ENCODE measurements around the gene SRSF9.
A peak's percentile ranks its signal among the peaks of the same experiment; 100 is the strongest.
"Not testable (repeated sequence)": the region's sequence is repeated elsewhere in the genome, so short reads cannot be mapped to it uniquely, and the experiment has no call there.

SRSF9 gene, protein sequence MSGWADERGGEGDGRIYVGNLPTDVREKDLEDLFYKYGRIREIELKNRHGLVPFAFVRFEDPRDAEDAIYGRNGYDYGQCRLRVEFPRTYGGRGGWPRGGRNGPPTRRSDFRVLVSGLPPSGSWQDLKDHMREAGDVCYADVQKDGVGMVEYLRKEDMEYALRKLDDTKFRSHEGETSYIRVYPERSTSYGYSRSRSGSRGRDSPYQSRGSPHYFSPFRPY

DNA sequence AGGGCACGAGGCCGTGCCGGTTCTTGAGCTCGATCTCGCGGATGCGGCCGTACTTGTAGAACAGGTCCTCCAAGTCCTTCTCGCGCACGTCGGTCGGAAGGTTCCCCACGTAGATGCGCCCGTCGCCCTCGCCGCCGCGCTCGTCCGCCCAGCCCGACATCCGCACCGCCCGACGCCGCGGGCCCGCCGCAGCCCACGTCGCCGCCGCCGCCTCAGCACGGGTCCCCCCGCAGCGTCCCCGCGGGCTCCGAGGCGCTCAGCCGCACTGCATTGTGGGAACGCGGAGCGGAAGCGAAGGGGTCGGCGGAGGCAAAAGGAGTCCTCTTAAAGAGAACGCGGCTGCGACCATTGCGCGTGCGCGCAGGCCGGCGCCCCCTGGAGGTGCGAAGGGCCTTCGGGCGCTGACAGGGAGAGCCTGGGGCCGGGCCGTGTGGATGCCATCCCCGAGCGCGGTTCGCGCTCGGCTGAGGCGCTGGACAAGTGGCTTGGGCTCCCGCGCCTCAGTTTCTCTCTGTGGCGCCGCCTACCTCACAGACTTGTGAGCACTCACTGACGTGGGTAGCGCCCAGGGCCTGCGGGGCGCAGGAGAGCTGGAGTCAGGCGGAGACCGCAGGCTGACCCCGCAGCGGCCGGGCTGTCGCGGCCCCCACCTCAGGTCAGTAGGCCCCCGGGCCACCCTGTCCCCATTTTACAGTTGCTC, at the start of gene SRSF9:
Gene SRSF9 (minus strand): TSS at position 299 of the 700 bp plus-strand sequence. CDS start 139 bp downstream, at position 160.
- DNase-seq (ENCODE audit: low read depth in 2 of 2, low spot score in 1 of 2), result peak; percentile 91 to 95

DNA sequence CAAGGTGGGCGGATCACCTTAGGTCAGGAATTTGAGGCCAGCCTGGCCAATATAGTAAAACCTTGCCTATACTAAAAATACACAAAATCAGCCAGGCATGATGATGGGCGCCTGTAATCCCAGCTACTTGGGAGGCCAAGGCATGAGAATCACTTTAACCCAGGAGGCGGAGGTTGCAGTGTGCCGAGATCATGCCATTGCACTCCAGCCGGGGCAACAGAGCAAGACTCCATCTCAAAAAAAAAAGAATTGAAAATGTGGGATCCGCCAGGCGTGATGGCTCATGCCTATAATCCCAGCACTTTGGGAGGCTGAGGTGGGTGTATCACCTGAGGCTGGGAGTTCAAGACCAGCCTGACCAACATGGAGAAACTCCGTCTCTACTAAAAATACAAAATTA, 49.8 kb upstream of the SRSF9 start:
- not testable (repeated sequence) for DNase-seq (ENCODE audit: low read depth in 2 of 2, low spot score in 1 of 2)

DNA sequence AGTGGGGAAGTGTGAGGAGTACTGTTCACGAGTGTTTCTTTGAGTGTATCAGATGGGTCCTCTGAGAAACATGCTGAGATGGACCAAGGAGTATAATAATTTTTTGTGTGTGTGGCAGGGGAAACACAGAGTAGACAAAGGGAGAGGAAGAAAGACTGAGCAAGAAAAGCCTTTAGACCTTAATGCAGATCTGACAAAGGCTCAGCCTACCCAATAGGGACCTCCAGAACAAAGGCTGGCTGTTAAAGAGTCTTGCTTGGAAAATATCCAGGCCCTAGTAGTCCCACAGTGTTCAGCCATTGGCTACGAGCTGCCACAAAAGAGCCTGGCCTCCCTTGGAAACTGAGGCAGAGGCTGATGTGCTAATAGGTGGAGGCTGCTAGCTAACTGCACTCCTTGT, 45.9 kb upstream of the SRSF9 start:
- DNase-seq (ENCODE audit: low read depth in 2 of 2, low spot score in 1 of 2), result no peak

DNA sequence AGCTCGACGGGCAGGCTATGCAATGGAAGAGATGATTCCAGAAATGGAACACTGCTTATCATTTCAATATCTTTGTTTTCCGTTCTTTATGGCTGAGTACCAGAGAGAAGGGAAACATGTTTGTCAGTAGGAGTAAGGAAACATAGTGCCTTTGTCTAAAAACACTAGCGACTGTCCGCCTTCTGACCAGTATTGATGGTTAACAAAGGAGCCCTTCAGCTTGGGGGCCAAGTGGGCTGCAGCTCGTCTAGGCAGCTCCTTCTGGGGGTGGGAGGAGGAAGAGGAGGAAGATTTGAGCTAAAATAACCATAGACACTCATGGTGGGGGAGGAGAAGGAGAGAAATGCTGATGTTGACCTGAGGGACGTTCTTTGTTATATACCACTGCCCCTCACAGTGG, 44.5 kb upstream of the SRSF9 start:
- DNase-seq (ENCODE audit: low read depth in 2 of 2, low spot score in 1 of 2), result no peak

DNA sequence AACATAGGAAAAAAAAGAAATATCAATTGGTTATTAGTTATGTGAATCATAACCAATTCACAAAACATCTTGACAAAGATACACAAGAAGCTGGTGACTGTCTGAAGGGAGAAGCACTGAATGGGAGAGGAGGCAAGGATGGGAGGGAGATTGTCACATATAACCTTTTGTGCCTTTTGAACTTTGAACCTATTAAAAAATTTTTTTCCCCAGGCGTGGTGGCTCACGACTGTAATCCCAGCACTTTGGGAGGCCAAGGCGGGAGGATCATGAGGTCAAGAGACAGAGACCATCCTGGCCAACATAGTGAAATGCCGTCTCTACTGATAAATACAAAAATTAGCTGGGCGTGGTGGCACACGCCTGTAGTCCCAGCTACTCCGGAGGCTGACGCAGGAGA, 39.0 kb upstream of the SRSF9 start:
- no peak for DNase-seq (ENCODE audit: low read depth in 2 of 2, low spot score in 1 of 2)

DNA sequence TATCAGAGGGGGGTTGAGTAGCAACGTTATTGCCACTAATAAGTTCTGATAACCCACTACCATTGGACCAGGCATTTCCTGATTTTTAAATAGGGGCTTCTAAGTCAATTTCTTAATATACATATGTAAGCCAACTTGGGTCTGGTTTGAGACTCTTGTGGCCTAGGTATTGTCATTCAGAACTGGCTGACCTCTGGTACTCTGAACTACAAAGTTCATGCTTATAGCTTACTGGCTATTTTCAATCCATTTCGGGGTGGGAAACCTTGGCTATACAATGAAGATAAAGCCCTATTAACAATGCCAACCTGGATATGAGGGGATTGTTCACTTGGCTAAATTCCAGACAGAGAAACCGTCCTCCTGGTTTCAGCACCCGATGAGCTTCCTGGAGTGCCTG, 35.0 kb upstream of the SRSF9 start:
- no peak for DNase-seq (ENCODE audit: low read depth in 2 of 2, low spot score in 1 of 2)

DNA sequence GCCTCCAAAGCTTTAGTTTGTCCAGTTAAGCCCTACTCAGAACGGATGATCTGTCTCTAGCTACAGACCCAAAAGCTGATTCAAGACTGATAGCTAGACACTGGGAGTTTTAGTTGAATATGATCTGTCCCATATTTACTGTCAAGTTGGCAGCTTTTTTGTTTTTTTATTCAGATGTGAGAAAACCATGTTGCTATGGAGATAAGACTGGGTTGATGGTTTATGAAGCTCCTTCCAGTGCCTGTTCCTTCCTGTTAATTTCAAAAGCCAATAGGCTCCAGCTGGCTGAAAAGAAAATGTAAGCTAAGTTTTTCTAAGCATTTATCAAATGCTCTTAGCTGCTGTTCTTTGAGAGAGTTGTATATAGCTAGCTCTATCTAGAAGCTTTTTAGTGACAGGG, 31.0 kb upstream of the SRSF9 start:
- no peak for DNase-seq (ENCODE audit: low read depth in 2 of 2, low spot score in 1 of 2)

DNA sequence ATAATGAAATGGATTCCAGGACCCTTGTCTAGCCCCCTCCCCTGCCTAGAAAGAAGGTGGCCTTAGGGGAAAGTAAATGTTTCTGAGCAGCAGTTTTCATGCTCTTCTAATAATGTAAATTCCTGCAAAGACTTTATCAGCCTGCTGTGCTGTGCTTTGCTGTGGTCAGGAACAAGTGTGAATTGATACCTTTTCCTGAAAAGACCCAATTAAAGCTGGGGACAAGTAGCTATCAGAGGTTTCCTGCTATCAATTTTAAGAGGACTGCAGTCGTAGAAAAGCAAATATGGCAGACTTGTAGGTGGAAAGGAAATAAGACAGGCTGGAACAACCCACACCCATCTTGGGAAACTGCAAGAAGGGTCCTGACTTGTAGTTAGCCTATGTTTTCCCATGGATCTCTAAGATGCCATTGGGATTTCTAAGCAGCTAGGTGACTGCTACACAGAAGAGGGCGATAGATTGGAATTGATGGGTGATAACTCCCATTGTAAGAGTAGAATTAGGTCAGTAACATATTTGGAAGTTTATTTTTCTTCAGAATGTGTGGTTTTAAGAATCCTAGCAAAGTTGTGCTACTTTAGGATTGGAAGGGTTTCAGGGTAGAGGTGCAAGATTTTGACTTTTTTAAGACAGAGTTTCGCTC, 29.4 kb upstream of the SRSF9 start:
- no peak for DNase-seq (ENCODE audit: low read depth in 2 of 2, low spot score in 1 of 2)

DNA sequence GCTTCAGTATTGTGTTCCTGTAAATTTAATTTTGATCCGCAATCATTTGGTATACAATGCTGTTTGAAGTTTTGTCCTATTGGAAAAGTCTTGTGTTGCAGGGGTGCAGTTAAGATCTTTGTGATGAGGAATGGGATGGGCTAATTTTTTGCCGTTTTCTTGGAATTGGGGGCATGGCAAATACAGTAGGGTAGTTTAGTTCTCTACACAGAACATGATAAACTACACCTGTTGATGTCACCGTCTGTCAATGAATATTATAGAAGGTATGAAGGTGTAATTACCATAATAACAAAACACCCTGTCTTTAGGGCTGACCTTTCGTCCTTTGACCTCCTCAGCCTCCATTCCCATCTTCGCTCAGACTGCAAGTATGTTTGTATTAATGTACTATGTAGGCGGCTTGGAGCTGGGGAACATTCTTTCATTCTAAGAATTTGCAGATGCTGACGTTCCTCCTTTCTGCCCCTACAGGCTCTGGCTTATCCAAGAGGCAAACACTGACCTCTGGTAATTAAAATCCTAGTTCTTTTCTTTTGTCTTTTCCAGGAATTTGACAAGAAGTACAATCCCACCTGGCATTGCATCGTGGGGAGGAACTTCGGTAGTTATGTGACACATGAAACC, 28.1 kb upstream of the SRSF9 start:
- DNase-seq (ENCODE audit: low read depth in 2 of 2, low spot score in 1 of 2), result no peak

DNA sequence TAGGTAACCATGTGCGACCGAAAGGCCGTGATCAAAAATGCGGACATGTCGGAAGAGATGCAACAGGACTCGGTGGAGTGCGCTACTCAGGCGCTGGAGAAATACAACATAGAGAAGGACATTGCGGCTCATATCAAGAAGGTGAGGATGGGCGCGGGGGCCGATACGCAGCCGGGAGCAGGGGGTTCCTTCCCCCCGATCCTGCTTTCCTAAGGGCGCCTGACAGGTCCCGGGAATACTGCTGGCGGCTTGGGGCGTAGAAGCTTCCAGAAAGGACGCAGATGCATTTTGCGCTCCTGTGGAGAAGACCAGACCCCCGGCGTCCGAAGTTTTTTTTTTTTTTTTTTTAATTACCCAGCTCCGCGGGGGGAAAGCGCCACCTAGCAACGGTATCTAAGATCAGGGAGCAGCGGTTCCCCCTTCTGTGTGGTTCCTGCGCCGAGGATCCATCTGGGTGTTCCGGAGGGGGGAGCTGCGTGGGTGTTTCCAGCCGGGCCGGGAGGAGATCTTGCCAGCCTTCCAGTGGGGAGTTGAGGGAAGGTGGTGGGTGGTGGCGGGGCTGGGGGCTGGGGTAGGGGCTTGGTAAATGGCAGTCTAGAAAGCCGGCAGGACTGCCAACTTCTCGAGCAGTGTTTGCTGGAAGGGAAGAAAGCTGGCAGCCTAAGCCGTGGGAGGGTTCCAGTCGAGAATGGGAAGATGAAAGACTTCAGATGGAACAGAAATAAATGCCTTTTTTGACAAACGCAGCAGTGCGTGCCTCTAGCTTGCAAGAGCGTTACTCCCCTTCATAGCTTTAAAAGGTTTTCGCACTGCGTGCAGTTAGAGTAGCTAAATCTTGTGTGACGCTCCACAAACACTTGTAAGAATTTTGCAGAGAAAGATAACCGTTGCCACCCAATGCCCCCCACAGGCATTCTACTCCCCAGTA, 27.1 kb upstream of the SRSF9 start:
- DNase-seq (ENCODE audit: low read depth in 2 of 2, low spot score in 1 of 2), result peak; percentile 25 to 32

DNA sequence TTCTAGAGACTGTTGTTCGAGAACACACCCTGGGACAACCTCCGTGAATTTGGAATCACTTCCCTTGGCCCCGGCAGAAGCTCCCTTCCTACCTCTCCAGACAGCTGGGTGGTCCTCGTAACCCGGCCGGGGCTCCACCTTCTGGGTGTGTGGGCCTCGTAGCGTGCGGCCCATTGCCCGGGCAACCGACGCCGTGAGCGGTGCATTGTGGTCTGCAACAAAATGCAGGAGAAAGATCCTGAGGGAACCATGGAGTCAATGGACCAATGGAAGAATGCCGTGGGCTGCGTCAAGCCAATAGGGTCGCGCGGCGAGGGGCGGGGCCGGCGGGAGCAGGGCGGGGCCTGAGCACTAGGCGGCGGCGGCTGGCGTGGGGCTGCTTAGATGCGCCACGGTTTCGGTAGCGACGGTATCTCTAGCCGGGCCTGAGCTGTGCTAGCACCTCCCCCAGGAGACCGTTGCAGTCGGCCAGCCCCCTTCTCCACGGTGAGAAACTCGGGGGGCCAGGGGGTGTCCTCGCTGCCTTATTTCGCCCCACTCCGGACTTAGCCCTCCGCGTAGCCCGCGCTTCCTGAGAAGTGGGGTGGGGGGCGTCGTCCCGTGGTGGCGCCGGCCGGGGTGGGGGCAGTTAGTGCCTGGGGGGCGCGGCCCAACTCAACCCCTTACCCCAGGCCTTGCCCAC, 26.3 kb upstream of the SRSF9 start, which contains the start of gene DYNLL1:
Gene DYNLL1 (plus strand): TSS at position 383 of the 682 bp plus-strand sequence. CDS start 309 bp downstream, outside the sequence.
- DNase-seq (ENCODE audit: low read depth in 2 of 2, low spot score in 1 of 2), result peak; percentile 92 to 94

DNA sequence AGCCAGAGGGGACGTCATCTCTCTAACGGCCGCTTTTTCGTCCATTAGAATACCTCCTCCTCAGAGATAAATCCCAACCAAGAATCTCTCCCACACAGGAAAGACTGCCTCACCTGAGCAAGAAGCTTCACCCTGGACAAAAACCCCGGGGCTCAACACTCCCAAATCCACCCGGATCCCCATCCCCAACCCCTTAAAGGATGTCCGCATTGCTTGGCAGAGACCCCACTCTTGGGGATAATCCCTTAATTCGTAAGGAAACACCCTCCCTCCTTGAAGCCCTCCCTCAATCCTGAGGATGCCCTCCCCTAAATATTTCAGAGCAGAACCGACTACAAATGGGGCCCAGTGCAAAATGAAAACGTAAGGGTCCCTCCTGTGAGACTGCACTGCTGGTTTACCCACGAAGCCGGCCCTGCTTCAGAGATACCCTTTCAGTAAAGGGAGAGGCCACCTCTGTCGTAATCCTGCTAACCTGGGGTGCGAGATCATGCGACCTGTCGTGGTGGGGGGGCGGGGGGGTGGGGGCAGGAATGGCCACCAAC, 25.7 kb upstream of the SRSF9 start:
- no peak for DNase-seq (ENCODE audit: low read depth in 2 of 2, low spot score in 1 of 2)

DNA sequence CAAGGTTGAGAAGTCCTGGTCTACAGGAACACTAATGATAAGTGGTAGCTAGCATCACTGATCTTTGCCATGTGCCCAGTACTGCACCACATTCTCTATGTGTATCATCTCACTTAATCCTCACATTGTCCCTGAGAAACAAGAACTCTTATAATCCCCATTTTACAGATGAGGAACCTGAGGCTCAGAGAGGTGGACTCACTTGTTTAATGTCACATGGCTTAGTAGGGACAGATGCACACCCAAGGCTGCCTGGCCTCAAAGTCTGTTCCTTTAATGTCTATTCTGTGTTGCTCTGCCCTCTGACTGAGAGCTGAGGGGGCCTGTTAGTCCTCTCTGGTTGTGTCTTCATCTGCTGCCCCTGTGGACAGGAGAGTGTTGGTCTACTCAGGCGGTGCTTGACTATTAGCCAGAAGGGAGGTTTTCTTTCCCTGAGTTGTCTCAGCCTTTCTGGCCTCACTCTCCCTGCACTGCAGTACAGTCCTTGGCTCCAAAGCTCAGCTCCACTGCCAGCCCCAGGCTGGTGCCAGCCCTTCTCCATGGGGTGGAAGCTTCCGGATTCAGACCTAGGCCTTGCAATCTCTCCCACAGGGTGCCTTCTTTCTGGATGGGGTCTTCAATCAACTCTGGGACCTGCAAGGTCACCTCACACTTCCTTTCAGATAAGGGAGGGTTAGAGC, 21.4 kb upstream of the SRSF9 start:
- no peak for DNase-seq (ENCODE audit: low read depth in 2 of 2, low spot score in 1 of 2)

DNA sequence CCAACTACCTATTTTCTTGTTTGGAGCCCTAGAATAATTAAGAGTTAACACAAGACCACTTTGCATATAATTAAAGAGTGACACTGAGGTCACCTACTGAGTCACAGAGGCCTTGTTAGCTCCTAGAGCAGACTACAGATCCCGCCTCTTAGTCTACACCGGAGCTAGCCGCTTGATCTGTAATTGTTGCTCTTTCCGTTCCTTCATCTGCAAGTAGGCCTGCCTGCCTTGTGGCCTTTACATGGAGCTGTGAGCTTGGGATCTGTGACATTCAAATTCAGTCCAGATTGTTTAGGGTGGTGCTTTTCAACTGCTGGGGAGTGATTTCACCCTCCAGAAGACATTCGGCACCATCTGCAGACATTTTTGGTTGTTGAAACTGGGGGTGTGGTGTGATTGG, 20.8 kb upstream of the SRSF9 start:
- DNase-seq (ENCODE audit: low read depth in 2 of 2, low spot score in 1 of 2), result no peak

DNA sequence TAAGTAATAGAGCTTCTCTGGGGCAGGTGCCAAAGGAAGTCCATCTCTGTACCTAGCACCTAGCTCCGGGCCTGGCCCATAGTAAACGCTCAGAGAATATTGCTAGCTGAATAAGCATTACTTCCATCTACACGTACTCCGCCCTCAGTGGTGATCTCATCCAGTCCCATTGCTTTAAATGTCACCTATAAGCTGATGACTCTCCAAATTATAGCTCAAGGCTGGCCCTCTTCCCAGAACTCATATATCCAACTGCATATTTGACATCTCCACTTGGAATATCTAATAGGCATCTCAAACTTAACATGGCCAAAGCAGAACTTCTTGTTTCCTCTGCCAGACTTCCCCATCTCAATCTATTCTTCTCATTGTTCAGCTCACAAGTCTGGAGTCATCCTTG, 19.5 kb upstream of the SRSF9 start:
- no peak for DNase-seq (ENCODE audit: low read depth in 2 of 2, low spot score in 1 of 2)

DNA sequence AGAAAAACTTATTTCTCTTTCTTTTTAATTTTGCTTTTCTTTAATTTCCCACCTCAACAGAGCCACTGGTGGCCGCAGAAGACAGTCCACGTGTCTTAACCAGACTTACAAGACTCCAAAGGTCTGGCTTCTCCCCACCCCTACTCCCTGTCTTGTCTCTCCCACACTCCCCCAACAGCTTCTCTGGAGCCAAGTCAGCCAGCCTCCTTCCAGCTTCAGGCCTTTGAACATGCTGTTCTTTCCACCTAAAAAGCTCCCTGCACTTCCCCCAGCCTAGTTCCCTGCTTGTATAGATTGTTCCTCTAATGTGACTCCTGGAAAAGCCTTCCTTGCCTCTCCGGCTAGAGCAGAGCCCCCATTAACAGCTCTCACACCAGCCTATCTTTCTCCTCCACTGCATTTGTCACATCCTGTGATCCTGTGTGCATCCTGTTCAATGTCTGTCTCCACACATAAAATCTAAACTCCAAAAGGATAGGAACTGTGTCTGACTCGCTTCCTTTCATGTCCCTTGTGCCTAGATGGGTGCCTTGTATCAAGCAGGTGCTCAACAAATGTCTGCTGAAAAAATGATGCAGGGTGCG, 18.6 kb upstream of the SRSF9 start:
- DNase-seq (ENCODE audit: low read depth in 2 of 2, low spot score in 1 of 2), result no peak

DNA sequence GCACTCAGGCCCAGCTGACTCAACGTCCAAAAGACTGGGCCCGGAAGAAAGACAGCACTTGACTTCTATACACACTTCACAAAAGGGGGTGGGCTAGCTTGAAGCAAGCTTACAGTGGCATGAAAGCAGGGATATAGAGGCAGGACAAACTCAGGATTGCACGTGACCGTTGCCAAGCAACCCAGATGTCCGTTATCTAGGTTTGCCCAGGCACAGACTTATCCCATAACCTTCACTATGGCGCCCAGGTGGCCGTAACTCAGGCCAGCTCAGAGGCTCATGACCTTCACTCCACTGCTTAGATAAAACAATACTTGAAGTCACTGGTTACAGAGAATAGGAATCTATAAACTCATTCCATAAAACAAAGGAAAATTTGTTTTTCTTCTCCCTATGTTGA, 18.0 kb upstream of the SRSF9 start:
- not testable (repeated sequence) for DNase-seq (ENCODE audit: low read depth in 2 of 2, low spot score in 1 of 2)

DNA sequence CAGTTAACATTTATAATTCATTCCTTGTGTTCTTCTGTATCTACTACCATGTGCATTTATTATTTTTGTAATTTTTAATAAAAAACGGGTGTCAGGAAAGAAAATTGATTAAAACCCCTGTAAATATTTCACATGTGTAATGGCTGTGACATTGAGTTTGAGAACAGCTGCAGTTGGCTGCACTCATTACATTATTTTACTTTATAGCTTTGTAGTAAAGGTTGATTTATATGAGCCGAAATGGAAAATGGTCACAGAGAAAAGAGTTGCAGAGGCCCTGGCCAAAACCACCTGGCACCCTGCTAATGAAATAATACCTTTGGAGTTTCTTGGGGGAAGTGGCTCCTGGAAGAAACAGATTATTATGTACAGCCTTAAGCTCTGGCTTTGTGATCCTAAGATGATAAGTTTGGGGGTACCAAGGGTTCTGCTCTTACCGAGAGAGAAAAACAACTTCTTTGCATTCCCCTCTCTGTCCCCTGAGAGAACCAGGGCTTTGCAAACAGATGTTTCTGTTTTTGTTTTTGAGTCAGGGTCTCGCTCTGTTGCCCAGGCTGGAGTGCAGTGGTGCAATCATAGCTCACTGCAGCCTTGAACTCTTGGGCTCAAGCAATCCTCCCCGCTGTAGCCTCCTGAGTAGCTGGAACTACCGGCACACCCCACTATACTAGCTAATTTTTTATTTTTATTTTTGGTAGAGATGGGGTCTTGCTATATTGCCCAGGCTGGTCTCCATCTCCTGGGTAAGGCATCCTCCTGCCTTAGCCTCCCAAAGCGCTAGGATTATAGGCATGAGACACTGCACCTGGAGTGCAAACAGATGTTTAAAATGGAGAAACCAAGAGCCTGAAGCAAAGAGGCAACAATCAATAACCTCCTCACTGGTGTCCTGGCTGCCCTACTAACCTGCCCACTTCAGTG, 16.7 kb upstream of the SRSF9 start:
- no peak for DNase-seq (ENCODE audit: low read depth in 2 of 2, low spot score in 1 of 2)
